Heart left ventricle (tissue), 16 donors: ENCODE results near the gene DCLK1. TPM values are rescaled to one million over a fixed set of nuclear protein-coding genes. Genes with fewer than 3 reads are reported as not detected.
A peak's percentile ranks its signal among the peaks of the same experiment; 100 is the strongest.

Experiments used
- ATAC-seq, 4 donors: fragments of 200-7000 bp; cut with Tn5 transposase; one replicate each; pipeline ENCODE4 v1.9.1; 2020 to 2022; ENCODE audit warnings: moderate library complexity in 4 of 4, mild to moderate bottlenecking in 3 of 4, moderate number of reproducible peaks in 1 of 4
- DNase-seq, 5 donors: peaks; one replicate each; pipeline ENCODE4 v3.0.0-alpha.2; 2020
- H3K27ac ChIP-seq, 12 donors: fragments of 200-600 bp; sonication (generic) in 4 of 12; one replicate each; pipeline versions ENCODE4 v1.5.0 to v1.8.0; 2016 to 2022; ENCODE audit warnings: mild to moderate bottlenecking in 2 of 12
- H3K27me3 ChIP-seq, 9 donors: fragments of 200-600 bp; sonication (generic) in 2 of 9; one replicate each; pipeline versions ENCODE4 v1.5.1 to v1.8.0; 2016 to 2022; ENCODE audit warnings: mild to moderate bottlenecking in 3 of 9
- H3K36me3 ChIP-seq, 9 donors: fragments of 200-600 bp; sonication (generic) in 2 of 9; one replicate each; pipeline versions ENCODE4 v1.5.0 to v1.8.0; 2018 to 2022; ENCODE audit warnings: mild to moderate bottlenecking in 2 of 9
- H3K4me1 ChIP-seq, 12 donors: fragments of 200-600 bp; sonication (generic) in 4 of 12; one replicate each; pipeline versions ENCODE4 v1.5.0 to v1.8.0; 2016 to 2022; ENCODE audit warnings: mild to moderate bottlenecking in 3 of 12
- H3K4me3 ChIP-seq, 12 donors: fragments of 200-600 bp; sonication (generic) in 4 of 12; one replicate each; pipeline versions ENCODE4 v1.5.0 to v1.8.0; 2017 to 2022; ENCODE audit warnings: mild to moderate bottlenecking in 9 of 12, moderate library complexity in 4 of 12
- H3K9me3 ChIP-seq, 12 donors: fragments of 200-600 bp; sonication (generic) in 4 of 12; one replicate each; pipeline versions ENCODE4 v1.5.0 to v1.8.0; 2016 to 2022; ENCODE audit warnings: mild to moderate bottlenecking in 1 of 12
- POLR2A ChIP-seq, 2 donors: fragments of 450-650 bp; IDR thresholded peaks; one replicate each; pipeline ENCODE4 v1.6.1; 2017; ENCODE audit warnings: antibody characterized with exemption in 2 of 2, mild to moderate bottlenecking in 2 of 2, moderate library complexity in 2 of 2
- WGBS, 4 donors: extraction: QIAGEN DNeasy Blood & Tissue Kit in 2 of 4; methylation state at CpG; one replicate each; pipeline versions ENCODE4 v1.1.5 to v1.1.7; 2013 to 2018; 5-methylcytosine and 5-hydroxymethylcytosine counted together
- intact Hi-C, 10 donors: fragments of 100-400 bp; cut with DNase I; formaldehyde crosslinking; loops; one replicate each; pipeline versions ENCODE4 v1.11.1 to v1.14.2; 2022
- polyA plus RNA-seq, 2 donors: library from polyadenylated mRNA; stranded (reverse); fragments of 200-250 nt; gene quantifications; one replicate each; pipeline ENCODE4 v1.2.3, GENCODE V29; 2013
- total RNA-seq, 9 donors: library from RNA; depleted of rRNA in 2 of 9; stranded (reverse); fragments of >200 nt in 2 of 9; fragmentation: NEBNext Ultra II Directional in 3 of 9; extraction: Animal tissue kit (Norgen Biotek cat#: 25700) in 3 of 9; gene quantifications; one replicate each; pipeline versions ENCODE4 v1.1.0 to v1.2.4, GENCODE V29; 2016 to 2023
- TF ChIP-seq, protein P1 (sequence below), 12 donors: fragments of 200-600 bp; sonication (generic) in 4 of 12; IDR thresholded peaks; one replicate each; pipeline versions ENCODE4 v1.5.0 to v1.8.0; 2018 to 2022; ENCODE audit warnings: antibody characterized with exemption in 12 of 12, mild to moderate bottlenecking in 5 of 12
- donor health status: ischemic (EF 13 %, LVEDD 7.1; RV severe dilation, severe dysfunction).
- donor health status: healthy with polysubstance abuse.
- donor health status: DM: no; HTN: yes; CAD: no.
- donor health status: DM: no; HTN: no; CAD: no.
- donor health status: ischemic (EF 25% LVEDD 6.9; RV normal size, moderate dysfunction).
- donor health status: ischemic (EF 25% LVEDD 5.7; RV mildly dilated, moderate dysfunction).
- donor health status: healthy.
- donor health status: DM: yes; HTN: yes; CAD: no.
- donor health status: ischemic (EF 35%, LVEDD 5.7; RV mildly dilated, moderate dysfunction).
- donor health status: nonischemic (EF 11% LVEDD 7.7; RV severe dilation, severe dysfunction).
- donor health status: DM: yes; HTN: yes; CAD: no.
- donor health status: PGD.
- donor health status: ischemic (EF 29% LVEDD 5.4; RV normal size, mild dysfunction).
- donor health status: nonischemic (EF 23%, LVEDD 6.1; RV moderate dilation, normal function).

Gene DCLK1
- total and polyA plus RNA-seq, 11 donors, result 3.4 to 15.9 (median 11.2) TPM

DNA sequence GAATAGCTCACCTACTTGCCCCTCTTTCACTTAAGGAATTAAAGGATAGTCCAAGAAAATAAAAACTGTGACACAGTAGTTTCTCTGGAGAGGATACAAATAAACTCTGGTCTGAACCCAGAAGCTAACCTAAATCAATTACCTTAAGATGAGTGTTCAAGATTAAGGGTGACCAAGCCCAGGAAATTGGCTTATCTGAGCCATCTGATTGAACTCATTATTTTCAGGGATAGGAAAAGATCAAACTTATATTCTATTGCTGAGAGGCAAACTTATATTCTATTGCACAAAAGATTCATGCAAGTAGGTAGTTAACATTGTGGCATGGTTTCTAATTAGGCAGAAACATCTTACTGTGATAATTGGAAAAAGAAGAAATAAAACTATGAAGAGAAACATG, 175.1 kb downstream of the DCLK1 start:
- H3K4me3 ChIP-seq, result no peak overlapping the region
- TF ChIP-seq POLR2A (IDR thresholded peaks at IDR 0.05), result no peak
- TF ChIP-seq, protein P1, sequence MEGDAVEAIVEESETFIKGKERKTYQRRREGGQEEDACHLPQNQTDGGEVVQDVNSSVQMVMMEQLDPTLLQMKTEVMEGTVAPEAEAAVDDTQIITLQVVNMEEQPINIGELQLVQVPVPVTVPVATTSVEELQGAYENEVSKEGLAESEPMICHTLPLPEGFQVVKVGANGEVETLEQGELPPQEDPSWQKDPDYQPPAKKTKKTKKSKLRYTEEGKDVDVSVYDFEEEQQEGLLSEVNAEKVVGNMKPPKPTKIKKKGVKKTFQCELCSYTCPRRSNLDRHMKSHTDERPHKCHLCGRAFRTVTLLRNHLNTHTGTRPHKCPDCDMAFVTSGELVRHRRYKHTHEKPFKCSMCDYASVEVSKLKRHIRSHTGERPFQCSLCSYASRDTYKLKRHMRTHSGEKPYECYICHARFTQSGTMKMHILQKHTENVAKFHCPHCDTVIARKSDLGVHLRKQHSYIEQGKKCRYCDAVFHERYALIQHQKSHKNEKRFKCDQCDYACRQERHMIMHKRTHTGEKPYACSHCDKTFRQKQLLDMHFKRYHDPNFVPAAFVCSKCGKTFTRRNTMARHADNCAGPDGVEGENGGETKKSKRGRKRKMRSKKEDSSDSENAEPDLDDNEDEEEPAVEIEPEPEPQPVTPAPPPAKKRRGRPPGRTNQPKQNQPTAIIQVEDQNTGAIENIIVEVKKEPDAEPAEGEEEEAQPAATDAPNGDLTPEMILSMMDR (IDR thresholded peaks at IDR 0.05), result no peak
- intact Hi-C loops, result loop anchor here in 9 of 10 donors (5.0 to 10.0 kb wide), 11 partner anchors 71 to 331 kb away; no protein-coding TSS in a partner anchor
- no peaks in the 10 kb centered on the region for H3K27me3 ChIP-seq
- ATAC-seq (no peak), DNase-seq (no peak)
- no peaks in the 10 kb centered on the region for H3K36me3 ChIP-seq
- H3K27ac ChIP-seq, result peak overlapping the region in 2 of 12 donors; percentile 43 to 55
- H3K4me1 ChIP-seq, result peaks cover 0 to 36% (median 5%) of the 10 kb centered on the region in 12 donors
- H3K9me3 ChIP-seq, result no peaks in the 10 kb centered on the region

DNA sequence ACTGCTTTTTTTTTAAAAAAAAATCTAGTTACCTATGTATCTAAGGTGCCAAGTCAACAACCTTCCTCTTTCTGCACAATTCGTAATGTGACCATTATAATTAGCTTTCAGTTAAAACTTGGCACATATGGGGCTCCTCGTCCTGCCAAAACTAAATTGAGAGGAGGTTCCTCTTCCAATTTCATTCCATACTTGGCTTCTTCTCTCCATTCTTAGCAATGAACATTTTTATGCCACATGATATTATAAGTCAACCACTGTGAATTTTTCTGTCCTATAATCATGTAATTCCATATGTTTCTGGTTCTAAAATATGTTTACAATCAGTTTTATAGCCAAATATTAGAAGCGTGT, 177.0 kb downstream of the DCLK1 start:
- 31 to 40% (median 37%) methylated on average over 3 of the region's 3 CpGs for WGBS, 4 donors
- DNase-seq, result no peak
- Histone ChIP-seq H3K4me1 (peaks cover 0 to 29% (median 4%) of the 10 kb centered on the region in 12 donors), H3K27me3 (no peaks in the 10 kb centered on the region), H3K27ac (peak overlapping the region in 4 of 12 donors; percentile 21 to 46 (median 31)), H3K36me3 (no peaks in the 10 kb centered on the region), H3K9me3 (no peaks in the 10 kb centered on the region), H3K4me3 (no peak overlapping the region)
- no peak for TF ChIP-seq POLR2A (IDR thresholded peaks at IDR 0.05)
- TF ChIP-seq, protein P1 (IDR thresholded peaks at IDR 0.05), result no peak
- peak in 1 of 4 donors; percentile 18 for ATAC-seq
- intact Hi-C loops, result loop anchor here in 9 of 10 donors (5.0 to 10.0 kb wide), 11 partner anchors 69 to 329 kb away; no protein-coding TSS in a partner anchor

DNA sequence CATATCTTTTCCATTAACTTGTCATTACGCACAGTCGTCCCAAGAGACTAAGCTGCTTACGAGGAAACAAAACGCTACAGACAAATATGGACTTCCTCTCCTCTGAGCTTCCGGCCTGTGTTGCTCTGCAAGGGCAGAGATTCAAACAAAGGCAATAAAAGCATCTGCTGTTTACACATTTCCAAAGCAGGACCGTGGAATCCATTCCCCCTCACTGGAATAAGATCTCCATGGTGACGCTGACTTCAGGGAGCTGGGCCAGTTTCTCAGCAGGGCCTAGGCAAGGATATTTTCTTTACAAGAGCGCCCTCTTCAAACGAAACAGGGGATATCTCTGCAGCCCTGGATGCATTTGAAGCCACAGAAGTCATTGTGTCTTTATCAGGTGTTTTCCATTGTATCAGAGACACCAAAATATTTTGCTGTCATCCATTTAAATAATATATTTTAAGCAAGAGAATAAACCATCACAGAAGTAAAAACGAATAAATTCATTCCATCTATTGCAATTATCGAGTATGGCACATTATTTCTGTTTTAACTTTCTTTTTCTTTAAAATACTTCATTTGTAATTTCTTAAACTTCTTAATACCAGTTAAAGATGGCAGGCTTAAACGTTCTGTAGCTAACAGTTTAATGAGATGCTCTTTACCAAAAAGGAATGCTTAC, 177.5 kb downstream of the DCLK1 start:
- H3K4me1 ChIP-seq, result peaks cover 0 to 27% (median 4%) of the 10 kb centered on the region in 12 donors
- H3K9me3 ChIP-seq, result no peaks in the 10 kb centered on the region
- H3K27me3 ChIP-seq, result no peaks in the 10 kb centered on the region
- peak overlapping the region in 4 of 12 donors; percentile 20 to 28 (median 22) for H3K4me3 ChIP-seq
- H3K36me3 ChIP-seq, result no peaks in the 10 kb centered on the region
- ATAC-seq (peak; percentile 87 to 95 (median 92)), DNase-seq (peak in 4 of 5 donors; percentile 76 to 84 (median 82))
- intact Hi-C loops, result loop anchor here in 9 of 10 donors (2.0 to 10.0 kb wide), 12 partner anchors 69 to 329 kb away; no protein-coding TSS in a partner anchor
- TF ChIP-seq POLR2A (IDR thresholded peaks at IDR 0.05), result no peak
- TF ChIP-seq, protein P1 (IDR thresholded peaks at IDR 0.05), result peak in 11 of 12 donors; percentile 45 to 79 (median 69)
- peak overlapping the region in 6 of 12 donors; percentile 7 to 46 (median 24) for H3K27ac ChIP-seq
- WGBS, 4 donors, result 12 to 16% (median 14%) methylated on average over 12 of the region's 12 CpGs

DNA sequence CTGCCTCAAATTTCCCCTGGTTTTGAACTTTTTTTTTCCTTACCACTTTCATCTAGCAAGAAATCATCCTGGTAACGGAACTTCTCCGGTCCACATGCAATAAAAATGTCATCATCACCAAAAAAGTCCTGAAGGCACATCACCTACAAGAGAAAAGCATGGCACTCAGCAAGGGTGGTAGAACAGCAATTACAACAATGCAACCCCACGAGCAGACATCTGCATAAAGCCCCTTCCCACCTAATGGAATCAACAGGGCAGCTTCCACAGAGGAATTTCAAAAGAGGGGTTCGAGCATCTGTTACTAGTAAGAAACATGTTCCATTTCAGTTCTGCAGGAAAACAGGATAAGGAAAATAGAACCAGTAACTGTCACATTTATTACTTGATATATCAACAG, 183.9 kb downstream of the DCLK1 start:
- Histone ChIP-seq H3K36me3 (peaks cover 0 to 9% (median 0%) of the 10 kb centered on the region in 9 donors), H3K4me1 (no peaks in the 10 kb centered on the region), H3K4me3 (no peak overlapping the region), H3K27me3 (no peaks in the 10 kb centered on the region), H3K27ac (no peak overlapping the region), H3K9me3 (peaks cover 0 to 12% (median 1%) of the 10 kb centered on the region in 12 donors)
- no peak for TF ChIP-seq POLR2A (IDR thresholded peaks at IDR 0.05)
- TF ChIP-seq, protein P1 (IDR thresholded peaks at IDR 0.05), result no peak
- 70 to 79% (median 74%) methylated on average over 4 of the region's 4 CpGs for whole genome bisulfite sequencing, 4 donors
- ATAC-seq (no peak), DNase-seq (no peak)
- intact Hi-C loops, result no loop called here
